Keratinocyte (primary cell): Measurements from ENCODE around the gene INKA2. TPM values are rescaled to one million over a fixed set of nuclear protein-coding genes. Genes with fewer than 3 reads are reported as not detected.

Experiments used
- DNase-seq: peaks from one replicate; pipeline ENCODE4 v3.0.0-alpha.2; 2011; ENCODE audit warnings: low read depth, missing footprints, low spot score
- FAIRE-seq: peaks from 2 replicates; lab custom pipeline; 2011; peaks lifted over from hg19 to GRCh38; lab: Jason Lieb, UNC
- H2AFZ ChIP-seq: 2 replicates; pipeline ENCODE4 v1.6.0; 2012; ENCODE audit warnings: low read length, control low read depth, inconsistent platforms; ENCODE audit not compliant: control insufficient read depth
- H3K27ac ChIP-seq: 2 replicates; pipeline ENCODE4 v1.5.1; 2011; ENCODE audit warnings: low read length; ENCODE audit not compliant: control insufficient read depth, insufficient read depth
- H3K27me3 ChIP-seq: 3 replicates; pipeline ENCODE4 v1.6.0; 2011; ENCODE audit warnings: low read length; ENCODE audit not compliant: control insufficient read depth, insufficient read depth; ENCODE audit errors: extremely low read depth
- H3K36me3 ChIP-seq, 2 experiments: 2 replicates in 1 of 2; 3 replicates in 1 of 2; pipeline ENCODE4 v1.5.1; 2011; ENCODE audit warnings: low read length in 2 of 2, mild to moderate bottlenecking in 1 of 2; ENCODE audit not compliant: control insufficient read depth in 2 of 2, insufficient read depth in 2 of 2; ENCODE audit errors: extremely low read depth in 1 of 2
- H3K4me1 ChIP-seq: 3 replicates; pipeline ENCODE4 v1.5.1; 2011; ENCODE audit warnings: low read length; ENCODE audit not compliant: control insufficient read depth, insufficient read depth; ENCODE audit errors: extremely low read depth
- H3K4me2 ChIP-seq: 3 replicates; pipeline ENCODE4 v1.6.0; 2011; ENCODE audit warnings: low read depth, low read length; ENCODE audit not compliant: control insufficient read depth, insufficient read depth; ENCODE audit errors: extremely low read depth
- H3K4me3 ChIP-seq, 3 experiments: fragments of 200-600 bp in 1 of 3; sonication (generic) in 1 of 3; 2 replicates in 2 of 3; 3 replicates in 1 of 3; pipeline ENCODE4 v1.5.1; 2011 to 2016; ENCODE audit warnings: low read length in 3 of 3, mild to moderate bottlenecking in 3 of 3, control low read depth in 2 of 3, inconsistent platforms in 1 of 3, low read depth in 1 of 3, mixed read lengths in 1 of 3, mixed run types in 1 of 3, moderate library complexity in 1 of 3; ENCODE audit not compliant: control insufficient read depth in 2 of 3, insufficient read depth in 2 of 3; ENCODE audit errors: extremely low read depth in 1 of 3
- H3K79me2 ChIP-seq: 2 replicates; pipeline ENCODE4 v1.6.0; 2012; ENCODE audit warnings: low read length; ENCODE audit not compliant: control insufficient read depth, insufficient read depth
- H3K9ac ChIP-seq: 3 replicates; pipeline ENCODE4 v1.6.0; 2011; ENCODE audit warnings: low read length; ENCODE audit not compliant: control insufficient read depth, insufficient read depth; ENCODE audit errors: extremely low read depth
- H3K9me1 ChIP-seq: 3 replicates; pipeline ENCODE4 v1.6.0; 2011; ENCODE audit warnings: low read length; ENCODE audit not compliant: control insufficient read depth, insufficient read depth; ENCODE audit errors: extremely low read depth
- H3K9me3 ChIP-seq: 2 replicates; pipeline ENCODE4 v1.5.1; 2012; ENCODE audit warnings: low read depth, low read length; ENCODE audit not compliant: control insufficient read depth
- H4K20me1 ChIP-seq: 3 replicates; pipeline ENCODE4 v1.6.0; 2011; ENCODE audit warnings: low read length; ENCODE audit not compliant: control insufficient read depth, insufficient read depth; ENCODE audit errors: extremely low read depth
- EZH2 ChIP-seq: IDR thresholded peaks from one replicate; pipeline ENCODE4 v1.6.1; 2012; ENCODE audit warnings: inconsistent platforms, mild to moderate bottlenecking, low read length, moderate library complexity
- dilution Hi-C: fragments of 300-500 bp; cut with MboI; formaldehyde crosslinking; loops from one replicate; pipeline ENCODE4 v1.7.0; 2020; ENCODE audit warnings: low sequenced_read_pairs; ENCODE audit not compliant: extremely low pct_ligation_motif_present
- polyA plus RNA-seq, 5 experiments: library from polyadenylated mRNA; depleted of rRNA in 3 of 5; stranded (reverse) in 3 of 5; stranded (forward) in 1 of 5; unstranded in 1 of 5; fragments of >200 nt; gene quantifications; 1 replicate in 1 of 5; 2 replicates in 3 of 5; 3 replicates in 1 of 5; pipeline versions ENCODE4 v1.2.1 to v1.2.3, GENCODE V29; 2011 to 2012; ENCODE audit warnings: missing spikeins in 2 of 5, low read depth in 1 of 5, low replicate concordance in 1 of 5
- TF ChIP-seq, protein P1 (sequence below), 3 experiments: IDR thresholded peaks in 1 of 3; conservative IDR thresholded peaks in 1 of 3; optimal IDR thresholded peaks in 1 of 3; 2 replicates in 2 of 3; 3 replicates in 1 of 3; pipeline versions ENCODE3 to v1.5.1; 2011; ENCODE audit warnings: low read length in 3 of 3, mild to moderate bottlenecking in 3 of 3, moderate library complexity in 2 of 3, control low read depth in 1 of 3, inconsistent platforms in 1 of 3; ENCODE audit not compliant: insufficient read depth in 2 of 3; ENCODE audit errors: extremely low read depth in 1 of 3

Gene INKA2
- polyA plus RNA-seq, 1 donor (not counting 4 experiments of a cell fraction or from before 2014, with no cell fraction given), result 2.7 TPM

DNA sequence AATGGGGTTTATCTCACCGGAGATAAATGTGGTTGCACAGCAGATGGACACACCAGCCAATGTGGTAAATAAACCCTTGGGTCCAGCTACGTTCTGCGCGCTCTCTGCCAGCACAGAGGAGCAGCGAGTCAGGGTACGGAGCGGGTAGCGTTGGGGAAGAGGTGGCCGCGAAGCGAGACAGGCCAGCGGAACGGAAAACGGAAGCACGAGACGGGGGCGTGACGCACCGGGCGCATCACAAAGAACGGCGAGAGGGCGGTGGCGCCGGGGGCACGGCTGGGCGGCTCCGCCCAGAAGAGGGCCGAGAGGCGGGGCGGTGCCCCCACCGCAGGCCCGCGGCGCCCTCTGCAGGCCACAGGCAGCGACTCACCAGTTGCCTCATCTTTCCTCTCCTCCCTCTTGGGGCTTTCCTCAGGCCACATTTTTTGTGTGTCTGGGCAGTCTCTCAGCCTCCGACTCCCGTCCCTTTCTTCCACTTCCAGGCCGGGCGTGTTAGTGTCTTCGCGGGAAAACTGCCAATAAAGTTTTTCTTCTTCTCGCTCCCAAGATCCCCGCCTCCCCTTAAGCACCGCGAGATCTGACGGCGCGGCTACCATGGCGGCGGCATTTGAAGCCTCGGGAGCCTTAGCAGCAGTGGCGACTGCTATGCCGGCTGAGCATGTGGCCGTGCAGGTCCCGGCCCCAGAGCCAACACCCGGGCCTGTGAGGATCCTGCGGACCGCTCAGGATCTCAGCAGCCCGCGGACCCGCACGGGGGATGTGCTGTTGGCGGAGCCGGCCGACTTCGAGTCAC lies 16.3 kb upstream of the INKA2 start, which contains the start of gene DDX20:
DDX20 (plus strand) TSS at position 571 of the 793 bp plus-strand sequence; CDS start at position 595, 24 bp downstream.
- Histone ChIP-seq H3K9me3 (no peaks in the 10 kb centered on the region), H3K27me3 (no peaks in the 10 kb centered on the region), H4K20me1 (no peaks in the 10 kb centered on the region), H3K79me2 (peaks cover 23% of the 10 kb centered on the region), H2AFZ (peak within 1 kb of the TSS; percentile 99), H3K36me3 (peaks cover 0 to 2% of the 10 kb centered on the region in 2 experiments), H3K4me2 (peak within 1 kb of the TSS; percentile 95), H3K9ac (peak within 1 kb of the TSS; percentile 93), H3K4me3 (peak within 1 kb of the TSS; percentile 87 to 98 (median 90)), H3K27ac (peak within 1 kb of the TSS; percentile 93), H3K4me1 (peaks cover 16% of the 10 kb centered on the region), H3K9me1 (no peaks in the 10 kb centered on the region)
- DNase-seq (peak; percentile 65), FAIRE-seq (peak; percentile 48)
- TF ChIP-seq, protein P1, sequence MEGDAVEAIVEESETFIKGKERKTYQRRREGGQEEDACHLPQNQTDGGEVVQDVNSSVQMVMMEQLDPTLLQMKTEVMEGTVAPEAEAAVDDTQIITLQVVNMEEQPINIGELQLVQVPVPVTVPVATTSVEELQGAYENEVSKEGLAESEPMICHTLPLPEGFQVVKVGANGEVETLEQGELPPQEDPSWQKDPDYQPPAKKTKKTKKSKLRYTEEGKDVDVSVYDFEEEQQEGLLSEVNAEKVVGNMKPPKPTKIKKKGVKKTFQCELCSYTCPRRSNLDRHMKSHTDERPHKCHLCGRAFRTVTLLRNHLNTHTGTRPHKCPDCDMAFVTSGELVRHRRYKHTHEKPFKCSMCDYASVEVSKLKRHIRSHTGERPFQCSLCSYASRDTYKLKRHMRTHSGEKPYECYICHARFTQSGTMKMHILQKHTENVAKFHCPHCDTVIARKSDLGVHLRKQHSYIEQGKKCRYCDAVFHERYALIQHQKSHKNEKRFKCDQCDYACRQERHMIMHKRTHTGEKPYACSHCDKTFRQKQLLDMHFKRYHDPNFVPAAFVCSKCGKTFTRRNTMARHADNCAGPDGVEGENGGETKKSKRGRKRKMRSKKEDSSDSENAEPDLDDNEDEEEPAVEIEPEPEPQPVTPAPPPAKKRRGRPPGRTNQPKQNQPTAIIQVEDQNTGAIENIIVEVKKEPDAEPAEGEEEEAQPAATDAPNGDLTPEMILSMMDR (optimal IDR thresholded peaks at IDR 0.05 in 1 of 3, IDR thresholded peaks at IDR 0.05 in 1 of 3, conservative IDR thresholded peaks at IDR 0.05 in 1 of 3; ENCODE audit: extremely low read depth in 1 of 3, insufficient read depth in 2 of 3, low read length in 3 of 3), result peak; percentile 76 to 90 (median 79)
- TF ChIP-seq EZH2, result no peak
- dilution Hi-C loops, result no loop called here

DNA sequence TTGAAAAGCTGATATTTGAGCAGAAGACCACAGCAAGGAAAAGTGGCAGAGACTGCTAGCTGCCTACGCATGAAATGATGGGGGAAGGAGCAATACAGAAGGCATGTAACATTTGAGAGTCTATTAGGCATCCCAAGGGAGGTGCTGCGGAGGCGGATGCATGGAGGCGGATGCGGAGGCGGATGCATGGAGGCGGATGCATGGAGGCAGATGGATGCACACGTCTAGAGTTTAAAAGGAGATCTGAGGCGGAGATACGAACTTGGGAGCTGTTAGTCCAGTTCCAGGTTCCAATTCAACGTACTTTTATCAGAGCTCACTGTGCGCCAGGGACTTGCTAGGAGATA lies 15.8 kb upstream of the INKA2 start:
- H3K4me3 ChIP-seq, result peak overlapping the region; percentile 87 to 98 (median 90)
- peaks cover 0 to 2% of the 10 kb centered on the region in 2 experiments for H3K36me3 ChIP-seq
- H2AFZ ChIP-seq, result peak overlapping the region; percentile 99
- H3K9me3 ChIP-seq, result no peaks in the 10 kb centered on the region
- no peak for DNase-seq
- TF ChIP-seq, protein P1 (optimal IDR thresholded peaks at IDR 0.05 in 1 of 3, IDR thresholded peaks at IDR 0.05 in 1 of 3, conservative IDR thresholded peaks at IDR 0.05 in 1 of 3; ENCODE audit: extremely low read depth in 1 of 3, insufficient read depth in 2 of 3, low read length in 3 of 3), result peak in 1 of 3 experiments; percentile 11
- TF ChIP-seq EZH2, result no peak
- H3K4me1 ChIP-seq, result peaks cover 16% of the 10 kb centered on the region
- peak overlapping the region; percentile 93 for H3K27ac ChIP-seq
- H3K9ac ChIP-seq, result peak overlapping the region; percentile 93
- H4K20me1 ChIP-seq, result no peaks in the 10 kb centered on the region
- no peaks in the 10 kb centered on the region for H3K27me3 ChIP-seq
- H3K4me2 ChIP-seq, result peak overlapping the region; percentile 95
- peak; percentile 5 for FAIRE-seq
- dilution Hi-C loops, result no loop called here
- H3K79me2 ChIP-seq, result peaks cover 23% of the 10 kb centered on the region
- H3K9me1 ChIP-seq, result no peaks in the 10 kb centered on the region
